ENCODE results near the gene IQCE. TPM values are rescaled to one million over a fixed set of nuclear protein-coding genes. Genes with fewer than 3 reads are reported as not detected.

IQCE gene
- total and polyA plus RNA-seq, 10 of the 15 experiments (the other 5 are each of a cell fraction or from before 2014, with no cell fraction given), result 0.37 to 8.1 (median 3.7) TPM

- TF ChIP-seq ZNF217 (IDR thresholded peaks at IDR 0.05) (no peak), CBX3 (IDR thresholded peaks at IDR 0.05; ENCODE audit: borderline replicate concordance, low read depth) (no peak), SMAD1 (IDR thresholded peaks at IDR 0.05; ENCODE audit: low read depth, partially characterized antibody) (no peak), MTA3 (IDR thresholded peaks at IDR 0.05; ENCODE audit: borderline replicate concordance, low read length) (no peak), RB1 (IDR thresholded peaks at IDR 0.05; ENCODE audit: borderline replicate concordance) (no peak), FOXM1 (IDR thresholded peaks at IDR 0.05; ENCODE audit: low read depth, low read length) (no peak), CHD4 (IDR thresholded peaks at IDR 0.05) (no peak), ZBTB4 (CRISPR knock-in tag; IDR thresholded peaks at IDR 0.05) (no peak), CUX1 (IDR thresholded peaks at IDR 0.05; ENCODE audit: insufficient replicate concordance, low read depth, low read length) (no peak), SPI1 (IDR thresholded peaks at IDR 0.05; ENCODE audit: borderline replicate concordance, insufficient read depth, low read depth, low read length) (no peak)
Observed at GRCh38 chr7:2606539-2606936, 47.8 kb downstream of the IQCE start (continued).
